ENCODE measurements around the gene CCDC89.
A peak's percentile ranks its signal among the peaks of the same experiment; 100 is the strongest.

CCDC89 gene

GRCh38 chr11:85685820-85686459 lies at the start of gene CCDC89:
Gene CCDC89, minus strand, starts transcription at chr11:85686195. Its CDS starts 65 bp downstream, at chr11:85686130.
- DNase-seq = peak; percentile 72 to 98

- DNase-seq = no peak
Observed at GRCh38 chr11:85732965-85733364, 47.0 kb upstream of the CCDC89 start.

- no peak for DNase-seq
Observed at GRCh38 chr11:85726381-85726780, 40.4 kb upstream of the CCDC89 start.

- DNase-seq = no peak
Observed at GRCh38 chr11:85725510-85726258, 39.7 kb upstream of the CCDC89 start.

GRCh38 chr11:85724748-85725465 lies 38.9 kb upstream of the CCDC89 start:
- no peak for DNase-seq

GRCh38 chr11:85723088-85723487 lies 37.1 kb upstream of the CCDC89 start:
- DNase-seq = no peak

GRCh38 chr11:85721191-85721590 lies 35.2 kb upstream of the CCDC89 start:
- DNase-seq = no peak

GRCh38 chr11:85718991-85719807 lies 33.2 kb upstream of the CCDC89 start:
- peak in 1 of 2 experiments; percentile 54 for DNase-seq

GRCh38 chr11:85718126-85718943 lies 32.3 kb upstream of the CCDC89 start:
- peak in 1 of 2 experiments; percentile 11 for DNase-seq

- DNase-seq = no peak
Observed at GRCh38 chr11:85717429-85717828, 31.4 kb upstream of the CCDC89 start.

GRCh38 chr11:85712953-85713352 lies 27.0 kb upstream of the CCDC89 start:
- DNase-seq = no peak

GRCh38 chr11:85710917-85711316 lies 24.9 kb upstream of the CCDC89 start:
- no peak for DNase-seq

GRCh38 chr11:85709941-85710702 lies 24.1 kb upstream of the CCDC89 start:
- no peak for DNase-seq

GRCh38 chr11:85705800-85706199 lies 19.8 kb upstream of the CCDC89 start:
- no peak for DNase-seq

- DNase-seq = no peak
Observed at GRCh38 chr11:85704967-85705366, 19.0 kb upstream of the CCDC89 start.

- no peak for DNase-seq
Observed at GRCh38 chr11:85699957-85700741, 14.2 kb upstream of the CCDC89 start.

GRCh38 chr11:85698195-85698594 lies 12.2 kb upstream of the CCDC89 start:
- no peak for DNase-seq

- no peak for DNase-seq
Observed at GRCh38 chr11:85697747-85698146, 11.8 kb upstream of the CCDC89 start.

- no peak for DNase-seq
Observed at GRCh38 chr11:85695546-85695945, 9.6 kb upstream of the CCDC89 start.

- DNase-seq = peak in 1 of 2 experiments; percentile 12
Observed at GRCh38 chr11:85694385-85694980, 8.5 kb upstream of the CCDC89 start.

All from cerebellar nuclear complex (tissue), 1 donor.